ENCODE results near the gene AK4.

DNA sequence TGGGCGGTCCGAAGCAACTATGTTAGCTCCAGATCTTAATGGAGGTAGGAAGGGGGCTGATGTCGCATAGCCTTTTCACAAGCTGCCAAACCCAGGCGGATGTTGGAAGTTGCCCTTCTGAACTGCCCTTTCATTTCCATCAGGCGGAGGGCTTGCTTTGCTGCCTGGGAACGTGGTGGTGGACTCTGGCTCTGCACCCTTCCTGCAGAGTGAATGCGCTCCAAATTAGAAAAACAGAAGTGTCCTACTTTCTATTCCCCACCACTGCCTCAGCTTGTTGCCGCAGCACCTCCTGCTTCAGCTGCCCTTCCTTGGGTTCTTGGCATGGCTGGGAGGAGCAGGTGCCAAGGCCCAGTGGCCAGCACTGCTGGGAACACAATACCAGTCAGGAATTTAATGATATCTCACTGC, 60.6 kb downstream of the AK4 start:
- TF ChIP-seq CTCF (IDR thresholded peaks at IDR 0.05) = no peak
- TF ChIP-seq POLR2A (IDR thresholded peaks at IDR 0.05) = no peak
- TF ChIP-seq EP300 (IDR thresholded peaks at IDR 0.05) = no peak

All from ovary (tissue), 3 donors.